Loucy (cell line): ENCODE results near the gene RARRES2.
"Not testable (repeated sequence)": the region's sequence is repeated elsewhere in the genome, so short reads cannot be mapped to it uniquely, and the experiment has no call there.

Source experiments
- H2AFZ ChIP-seq: fragments of 200-600 bp; sonication (generic); 2 replicates; pipeline ENCODE4 v1.6.0; 2016; ENCODE audit warnings: antibody characterized with exemption, mild to moderate bottlenecking, low read length, moderate library complexity
- H3F3A ChIP-seq: fragments of 200-600 bp; 2 replicates; pipeline ENCODE4 v1.6.0; 2016; ENCODE audit warnings: antibody characterized with exemption, low read depth, mild to moderate bottlenecking
- H3K27me3 ChIP-seq: fragments of 200-600 bp; sonication (generic); 2 replicates; pipeline ENCODE4 v1.6.1; 2014; ENCODE audit warnings: low read length, mild to moderate bottlenecking; ENCODE audit not compliant: insufficient read depth, poor library complexity, severe bottlenecking
- H3K36me3 ChIP-seq: fragments of 200-600 bp; sonication (generic); 2 replicates; pipeline ENCODE4 v1.6.1; 2016; ENCODE audit warnings: low read length; ENCODE audit not compliant: insufficient read depth
- H3K4me1 ChIP-seq: fragments of 200-600 bp; sonication (generic); 2 replicates; pipeline ENCODE4 v1.5.1; 2014; ENCODE audit warnings: low read length, mild to moderate bottlenecking; ENCODE audit not compliant: insufficient read depth, poor library complexity, severe bottlenecking
- H3K4me2 ChIP-seq: fragments of 200-600 bp; sonication (generic); 2 replicates; pipeline ENCODE4 v1.6.0; 2014; ENCODE audit warnings: antibody characterized with exemption, low read length, low read depth, mild to moderate bottlenecking; ENCODE audit not compliant: poor library complexity, severe bottlenecking
- H3K4me3 ChIP-seq: fragments of 200-600 bp; sonication (generic); 2 replicates; pipeline ENCODE4 v1.5.1; 2014; ENCODE audit warnings: low read length, mild to moderate bottlenecking, mixed read lengths; ENCODE audit not compliant: poor library complexity, severe bottlenecking
- H3K79me2 ChIP-seq: fragments of 200-600 bp; sonication (generic); 2 replicates; pipeline ENCODE4 v1.6.1; 2014; ENCODE audit warnings: low read length; ENCODE audit not compliant: insufficient read depth
- H3K9ac ChIP-seq: fragments of 200-600 bp; sonication (generic); 2 replicates; pipeline ENCODE4 v1.6.0; 2014; ENCODE audit warnings: mild to moderate bottlenecking, low read depth, low read length, moderate library complexity; ENCODE audit not compliant: poor library complexity, severe bottlenecking
- H3K9me2 ChIP-seq: fragments of 200-600 bp; sonication (generic); replicated peaks from 2 replicates; pipeline ENCODE4 v1.6.1; 2016; ENCODE audit warnings: low read depth, low read length, mixed read lengths
- H3K9me3 ChIP-seq: fragments of 200-600 bp; sonication (generic); 2 replicates; pipeline ENCODE4 v1.6.1; 2014; ENCODE audit warnings: mild to moderate bottlenecking, antibody characterized with exemption, low read length, low read depth; ENCODE audit not compliant: insufficient read depth
- H4K20me1 ChIP-seq: fragments of 200-600 bp; sonication (generic); 2 replicates; pipeline ENCODE4 v1.6.0; 2014; ENCODE audit warnings: antibody characterized with exemption, low read length, mild to moderate bottlenecking; ENCODE audit not compliant: insufficient read depth, poor library complexity, severe bottlenecking
- CTCF ChIP-seq: fragments of 200-600 bp; sonication (generic); conservative IDR thresholded peaks from 2 replicates; pipeline ENCODE4 v1.5.1; 2014; ENCODE audit warnings: mild to moderate bottlenecking, antibody characterized with exemption, low read length
- EZH2phosphoT487 ChIP-seq: fragments of 200-600 bp; IDR thresholded peaks from 2 replicates; pipeline ENCODE4 v1.6.1; 2018; ENCODE audit warnings: antibody characterized with exemption, mild to moderate bottlenecking, moderate library complexity, borderline replicate concordance

RARRES2 gene

GRCh38 chr7:150388709-150389531, 47.5 kb upstream of the RARRES2 start:
- no peaks in the 10 kb centered on the region for H3F3A ChIP-seq
- H2AFZ ChIP-seq: no peak overlapping the region
- H4K20me1 ChIP-seq: no peaks in the 10 kb centered on the region
- no peaks in the 10 kb centered on the region for H3K27me3 ChIP-seq
- no peak overlapping the region for H3K9ac ChIP-seq
- H3K4me1 ChIP-seq: peaks cover 8% of the 10 kb centered on the region
- H3K9me3 ChIP-seq: no peaks in the 10 kb centered on the region
- H3K36me3 ChIP-seq: peaks cover 4% of the 10 kb centered on the region; the same call in 1 of the 2 replicates
- H3K9me2 ChIP-seq: no peaks in the 10 kb centered on the region
- H3K4me2 ChIP-seq: no peak overlapping the region
- H3K4me3 ChIP-seq: no peak overlapping the region
- H3K79me2 ChIP-seq: peaks cover 12% of the 10 kb centered on the region; the same call in 1 of the 2 replicates
- TF ChIP-seq EZH2phosphoT487: no peak
- no peak for TF ChIP-seq CTCF

- TF ChIP-seq EZH2phosphoT487 (no peak), CTCF (no peak)
- H3K4me1 ChIP-seq: peaks cover 14% of the 10 kb centered on the region
- H3K4me2 ChIP-seq: no peak overlapping the region
- H2AFZ ChIP-seq: no peak overlapping the region
- H3K36me3 ChIP-seq: peaks cover 4% of the 10 kb centered on the region; the same call in 1 of the 2 replicates
- H3K27me3 ChIP-seq: no peaks in the 10 kb centered on the region
- no peak overlapping the region for H3K4me3 ChIP-seq
- H3K9me3 ChIP-seq: no peaks in the 10 kb centered on the region
- H4K20me1 ChIP-seq: no peaks in the 10 kb centered on the region
- H3K9me2 ChIP-seq: no peaks in the 10 kb centered on the region
- no peak overlapping the region for H3K9ac ChIP-seq
- H3F3A ChIP-seq: no peaks in the 10 kb centered on the region
- peaks cover 18% of the 10 kb centered on the region; the same call in 1 of the 2 replicates for H3K79me2 ChIP-seq
Measured at GRCh38 chr7:150388306-150388705, 46.9 kb upstream of the RARRES2 start.

GRCh38 chr7:150385884-150386283, 44.5 kb upstream of the RARRES2 start:
- not testable (repeated sequence) for H3K9me3 ChIP-seq, H3K9me2 ChIP-seq, H3K4me3 ChIP-seq, H4K20me1 ChIP-seq, H3K4me2 ChIP-seq, H3F3A ChIP-seq, H2AFZ ChIP-seq, H3K27me3 ChIP-seq, H3K36me3 ChIP-seq, H3K9ac ChIP-seq
- Histone ChIP-seq H3K79me2 (peaks cover 41% of the 10 kb centered on the region), H3K4me1 (peaks cover 26% of the 10 kb centered on the region)

- H3K4me2 ChIP-seq: no peak overlapping the region
- TF ChIP-seq EZH2phosphoT487 (no peak), CTCF (no peak)
- H3K4me3 ChIP-seq: no peak overlapping the region
- H3K79me2 ChIP-seq: peaks cover 46% of the 10 kb centered on the region
- H4K20me1 ChIP-seq: peaks cover 7% of the 10 kb centered on the region
- peaks cover 32% of the 10 kb centered on the region for H3K4me1 ChIP-seq
- H3F3A ChIP-seq: no peaks in the 10 kb centered on the region
- H3K9me3 ChIP-seq: no peaks in the 10 kb centered on the region
- no peaks in the 10 kb centered on the region; the same call in 1 of the 2 replicates for H3K36me3 ChIP-seq
- no peak overlapping the region for H3K9ac ChIP-seq
- H2AFZ ChIP-seq: no peak overlapping the region
- no peaks in the 10 kb centered on the region for H3K9me2 ChIP-seq
- no peaks in the 10 kb centered on the region for H3K27me3 ChIP-seq
Measured at GRCh38 chr7:150385302-150385723, 43.9 kb upstream of the RARRES2 start.
